MCF 10A (cell line): Measurements from ENCODE around the gene NR3C1. TPM values are rescaled to one million over a fixed set of nuclear protein-coding genes. Genes with fewer than 3 reads are reported as not detected.

ENCODE experiments used
- BruUV-seq: library from RNA; stranded (reverse); fragments of 400-500 nt; replicated peaks from 2 replicates; lab custom pipeline; 2021; lab: Mats Ljungman, UMichigan
- CTCF ChIA-PET: fragments of 300-600 bp; sonication (Branson Sonifier 250); formaldehyde crosslinking; extraction: SDS; loops from one replicate; lab custom pipeline; 2021; ENCODE audit warnings: antibody characterized with exemption, inconsistent platforms; lab: Yijun Ruan, JAX
- POLR2A ChIA-PET: fragments of 300-600, 350-650 bp; sonication (Branson Sonifier 250); formaldehyde crosslinking; extraction: SDS; loops from one replicate; lab custom pipeline; 2020; ENCODE audit warnings: antibody characterized with exemption, inconsistent platforms; lab: Yijun Ruan, JAX
- DNase-seq: peaks from one replicate; pipeline ENCODE4 v3.0.0-alpha.2; 2018; ENCODE audit not compliant: unreplicated experiment
- H3K27ac Mint-ChIP-seq: one replicate; pipeline ENCODE4 v1.8.0; 2022; ENCODE audit warnings: mild to moderate bottlenecking, low read depth, mixed read lengths; ENCODE audit not compliant: unreplicated experiment
- H3K27me3 Mint-ChIP-seq: one replicate; pipeline ENCODE4 v1.8.0; 2022; ENCODE audit warnings: mixed read lengths; ENCODE audit not compliant: insufficient read depth, unreplicated experiment
- H3K36me3 Mint-ChIP-seq: one replicate; pipeline ENCODE4 v1.8.0; 2022; ENCODE audit warnings: mild to moderate bottlenecking, moderate library complexity, mixed read lengths; ENCODE audit not compliant: insufficient read depth, unreplicated experiment
- H3K4me1 Mint-ChIP-seq: one replicate; pipeline ENCODE4 v1.8.0; 2022; ENCODE audit warnings: mixed read lengths; ENCODE audit not compliant: insufficient read depth, unreplicated experiment
- H3K4me3 Mint-ChIP-seq: one replicate; pipeline ENCODE4 v1.8.0; 2022; ENCODE audit warnings: mild to moderate bottlenecking, moderate library complexity, mixed read lengths; ENCODE audit not compliant: unreplicated experiment
- H3K9me3 Mint-ChIP-seq: one replicate; pipeline ENCODE4 v1.8.0; 2022; ENCODE audit warnings: mixed read lengths; ENCODE audit not compliant: unreplicated experiment
- intact Hi-C: fragments of 100-400 bp; cut with micrococcal nuclease; formaldehyde crosslinking; loops from 2 replicates; pipeline ENCODE4 v1.14.1; 2022
- total RNA-seq: library from RNA; stranded (reverse); gene quantifications from 2 replicates; pipeline ENCODE4 v1.2.3, GENCODE V29; 2022
- TF ChIP-seq, protein P1 (sequence below): fragments of 200-600 bp; IDR thresholded peaks from one replicate; pipeline ENCODE4 v1.8.0; 2022; ENCODE audit warnings: antibody characterized with exemption, mild to moderate bottlenecking; ENCODE audit not compliant: unreplicated experiment

Gene NR3C1
- total RNA-seq, 1 experiment from 2014 or later, result 92.9 TPM

DNA sequence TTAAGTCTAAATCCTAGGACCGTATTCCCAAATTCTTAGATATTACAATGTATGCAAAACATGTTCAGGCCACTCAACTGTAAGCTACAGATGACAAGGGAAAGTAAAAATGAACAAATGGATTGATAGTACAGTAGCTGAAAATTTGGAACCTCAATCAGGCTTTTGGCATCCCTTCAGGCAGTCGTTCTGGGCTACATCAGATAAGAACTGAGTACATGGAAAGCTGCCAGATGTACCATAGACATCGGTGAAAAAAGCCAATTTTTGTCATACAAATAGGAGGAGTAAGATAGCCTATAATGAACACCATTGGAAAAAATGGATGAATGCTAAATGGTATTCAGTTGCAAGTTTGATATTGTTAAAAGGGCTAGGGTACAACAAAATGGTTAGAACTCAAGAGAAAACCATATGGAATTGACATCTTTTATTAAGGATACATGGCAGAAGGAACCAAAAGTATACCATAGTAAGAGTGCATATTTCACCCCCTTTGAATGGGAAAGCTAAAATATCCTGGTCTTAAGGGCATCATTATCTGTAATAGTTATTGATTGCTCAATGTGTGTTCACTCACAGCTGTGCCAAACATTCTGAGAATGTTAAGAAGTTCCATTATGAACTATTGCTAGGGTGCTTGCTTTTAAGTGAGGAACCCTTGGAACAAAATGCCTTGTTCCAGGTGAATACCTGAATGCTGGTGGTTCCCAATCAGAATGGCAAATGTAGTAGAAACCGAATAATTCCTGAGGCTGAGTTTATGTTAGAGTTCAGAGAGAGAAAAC, 86.4 kb downstream of the NR3C1 start:
- Mint-ChIP-seq H3K9me3 (no peaks in the 10 kb centered on the region), H3K4me3 (peak overlapping the region; percentile 10), H3K36me3 (peaks cover 24% of the 10 kb centered on the region), H3K27ac (no peak overlapping the region), H3K4me1 (peaks cover 53% of the 10 kb centered on the region), H3K27me3 (no peaks in the 10 kb centered on the region)
- CTCF ChIA-PET, result interaction anchor here (0.6 to 2.2 kb wide), 6 partner anchors 35 to 651 kb away, joined by 3 to 7 read pairs (median 4); no protein-coding TSS in a partner anchor
- POLR2A ChIA-PET, result interaction anchor here (0.8 to 5.8 kb wide), 21 partner anchors 10 to 854 kb away, joined by 3 to 29 read pairs (median 4); partner anchors contain the start of gene NR3C1
- BruUV-seq, result no TSS peak
- TF ChIP-seq, protein P1, sequence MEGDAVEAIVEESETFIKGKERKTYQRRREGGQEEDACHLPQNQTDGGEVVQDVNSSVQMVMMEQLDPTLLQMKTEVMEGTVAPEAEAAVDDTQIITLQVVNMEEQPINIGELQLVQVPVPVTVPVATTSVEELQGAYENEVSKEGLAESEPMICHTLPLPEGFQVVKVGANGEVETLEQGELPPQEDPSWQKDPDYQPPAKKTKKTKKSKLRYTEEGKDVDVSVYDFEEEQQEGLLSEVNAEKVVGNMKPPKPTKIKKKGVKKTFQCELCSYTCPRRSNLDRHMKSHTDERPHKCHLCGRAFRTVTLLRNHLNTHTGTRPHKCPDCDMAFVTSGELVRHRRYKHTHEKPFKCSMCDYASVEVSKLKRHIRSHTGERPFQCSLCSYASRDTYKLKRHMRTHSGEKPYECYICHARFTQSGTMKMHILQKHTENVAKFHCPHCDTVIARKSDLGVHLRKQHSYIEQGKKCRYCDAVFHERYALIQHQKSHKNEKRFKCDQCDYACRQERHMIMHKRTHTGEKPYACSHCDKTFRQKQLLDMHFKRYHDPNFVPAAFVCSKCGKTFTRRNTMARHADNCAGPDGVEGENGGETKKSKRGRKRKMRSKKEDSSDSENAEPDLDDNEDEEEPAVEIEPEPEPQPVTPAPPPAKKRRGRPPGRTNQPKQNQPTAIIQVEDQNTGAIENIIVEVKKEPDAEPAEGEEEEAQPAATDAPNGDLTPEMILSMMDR, result no peak
- no peak for DNase-seq
- intact Hi-C loops, result loop anchor here (10.0 kb wide), 1 partner anchor 392 kb away; no protein-coding TSS in a partner anchor

GRCh38 chr5:143316337-143316736, 87.1 kb downstream of the NR3C1 start:
- intact Hi-C loops, result loop anchor here (10.0 kb wide), 1 partner anchor 392 kb away; no protein-coding TSS in a partner anchor
- Mint-ChIP-seq H3K4me1 (peaks cover 60% of the 10 kb centered on the region), H3K4me3 (peak overlapping the region; percentile 10), H3K9me3 (no peaks in the 10 kb centered on the region), H3K36me3 (peaks cover 31% of the 10 kb centered on the region), H3K27ac (no peak overlapping the region), H3K27me3 (no peaks in the 10 kb centered on the region)
- POLR2A ChIA-PET, result interaction anchor here (0.8 to 5.8 kb wide), 14 partner anchors 9 to 607 kb away, joined by 3 to 29 read pairs (median 4); no protein-coding TSS in a partner anchor
- DNase-seq, result no peak
- TF ChIP-seq, protein P1, result no peak
- CTCF ChIA-PET, result interaction anchor here (0.9 to 2.2 kb wide), 6 partner anchors 36 to 651 kb away, joined by 3 to 7 read pairs (median 4); no protein-coding TSS in a partner anchor
- BruUV-seq, result no TSS peak

GRCh38 chr5:143315929-143316328, 87.6 kb downstream of the NR3C1 start:
- no peak overlapping the region for H3K4me3 Mint-ChIP-seq
- BruUV-seq, result no TSS peak
- ChIA-PET POLR2A (interaction anchor here (0.6 to 5.8 kb wide), 12 partner anchors 8 to 84 kb away, joined by 3 to 29 read pairs (median 4); no protein-coding TSS in a partner anchor), CTCF (interaction anchor here (0.6 to 2.2 kb wide), 5 partner anchors 36 to 400 kb away, joined by 3 to 7 read pairs (median 3); no protein-coding TSS in a partner anchor)
- TF ChIP-seq, protein P1, result no peak
- H3K27me3 Mint-ChIP-seq, result no peaks in the 10 kb centered on the region
- peaks cover 64% of the 10 kb centered on the region for H3K4me1 Mint-ChIP-seq
- H3K36me3 Mint-ChIP-seq, result peaks cover 35% of the 10 kb centered on the region
- intact Hi-C loops, result loop anchor here (10.0 kb wide), 1 partner anchor 391 kb away; no protein-coding TSS in a partner anchor
- peak overlapping the region; percentile 49 for H3K27ac Mint-ChIP-seq
- no peaks in the 10 kb centered on the region for H3K9me3 Mint-ChIP-seq
- peak; percentile 55 for DNase-seq

DNA sequence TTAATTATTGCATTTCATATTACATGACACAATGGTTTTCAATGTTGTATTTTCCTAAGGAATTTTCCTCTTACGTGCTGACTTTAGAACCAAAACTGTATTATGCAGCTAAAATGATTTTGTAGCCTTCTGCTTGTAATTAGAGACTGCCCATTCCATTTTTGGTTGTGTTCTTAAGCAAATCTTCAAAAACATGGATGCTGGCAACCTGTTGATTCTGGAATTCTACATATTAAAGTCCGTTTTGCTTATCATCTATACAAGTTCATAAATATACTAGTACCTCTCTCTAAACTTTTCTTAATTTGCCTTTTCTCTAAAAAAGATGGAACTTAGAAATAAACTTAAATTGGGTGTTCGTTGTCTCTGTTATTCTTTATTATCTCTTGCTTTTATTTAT, 88.3 kb downstream of the NR3C1 start:
- no TSS peak for BruUV-seq
- no peaks in the 10 kb centered on the region for H3K27me3 Mint-ChIP-seq
- TF ChIP-seq, protein P1, result no peak
- no peaks in the 10 kb centered on the region for H3K9me3 Mint-ChIP-seq
- H3K4me3 Mint-ChIP-seq, result no peak overlapping the region
- peaks cover 43% of the 10 kb centered on the region for H3K36me3 Mint-ChIP-seq
- intact Hi-C loops, result loop anchor here (10.0 kb wide), 1 partner anchor 390 kb away; no protein-coding TSS in a partner anchor
- peak overlapping the region; percentile 49 for H3K27ac Mint-ChIP-seq
- POLR2A ChIA-PET, result interaction anchor here (0.6 to 5.8 kb wide), 7 partner anchors 17 to 394 kb away, joined by 3 to 29 read pairs (median 4); no protein-coding TSS in a partner anchor
- peaks cover 64% of the 10 kb centered on the region for H3K4me1 Mint-ChIP-seq
- CTCF ChIA-PET, result interaction anchor here (0.9 kb wide), 1 partner anchor 390 kb away, joined by 4 read pairs; no protein-coding TSS in a partner anchor
- no peak for DNase-seq
